Stimulated activated CD8-positive, alpha-beta memory T cell treated with anti-CD3 and anti-CD28 coated beads, Interleukin-2, amount 100 ng/mL, for 1 hour (primary cell): Measurements from ENCODE around the gene SLC22A23.

Experiments
- DNase-seq, 2 donors: peaks; one replicate each; pipeline ENCODE4 v3.0.0-alpha.2; 2020; ENCODE audit warnings: low read depth in 2 of 2

The SLC22A23 gene

DNA sequence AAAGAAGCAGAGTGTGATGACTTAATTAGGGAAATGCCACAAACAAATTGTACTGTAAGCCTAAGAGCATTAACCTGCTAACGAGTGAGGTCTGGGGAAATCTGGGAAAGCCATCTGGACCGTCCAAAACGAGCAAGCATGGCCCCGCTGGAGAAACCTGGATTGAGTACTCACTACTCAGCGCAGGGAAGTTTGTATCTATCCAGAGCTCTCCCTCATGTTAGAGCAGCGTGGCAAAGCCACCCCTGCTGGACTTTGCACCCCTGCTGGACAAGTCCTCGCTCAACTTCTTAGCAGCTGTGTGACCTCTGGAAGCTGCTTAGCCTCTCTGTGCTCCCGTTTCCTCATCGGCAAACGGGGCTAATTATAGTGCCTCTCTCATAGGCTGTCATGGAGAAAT, 160.8 kb downstream of the SLC22A23 start:
- no peak for DNase-seq

DNA sequence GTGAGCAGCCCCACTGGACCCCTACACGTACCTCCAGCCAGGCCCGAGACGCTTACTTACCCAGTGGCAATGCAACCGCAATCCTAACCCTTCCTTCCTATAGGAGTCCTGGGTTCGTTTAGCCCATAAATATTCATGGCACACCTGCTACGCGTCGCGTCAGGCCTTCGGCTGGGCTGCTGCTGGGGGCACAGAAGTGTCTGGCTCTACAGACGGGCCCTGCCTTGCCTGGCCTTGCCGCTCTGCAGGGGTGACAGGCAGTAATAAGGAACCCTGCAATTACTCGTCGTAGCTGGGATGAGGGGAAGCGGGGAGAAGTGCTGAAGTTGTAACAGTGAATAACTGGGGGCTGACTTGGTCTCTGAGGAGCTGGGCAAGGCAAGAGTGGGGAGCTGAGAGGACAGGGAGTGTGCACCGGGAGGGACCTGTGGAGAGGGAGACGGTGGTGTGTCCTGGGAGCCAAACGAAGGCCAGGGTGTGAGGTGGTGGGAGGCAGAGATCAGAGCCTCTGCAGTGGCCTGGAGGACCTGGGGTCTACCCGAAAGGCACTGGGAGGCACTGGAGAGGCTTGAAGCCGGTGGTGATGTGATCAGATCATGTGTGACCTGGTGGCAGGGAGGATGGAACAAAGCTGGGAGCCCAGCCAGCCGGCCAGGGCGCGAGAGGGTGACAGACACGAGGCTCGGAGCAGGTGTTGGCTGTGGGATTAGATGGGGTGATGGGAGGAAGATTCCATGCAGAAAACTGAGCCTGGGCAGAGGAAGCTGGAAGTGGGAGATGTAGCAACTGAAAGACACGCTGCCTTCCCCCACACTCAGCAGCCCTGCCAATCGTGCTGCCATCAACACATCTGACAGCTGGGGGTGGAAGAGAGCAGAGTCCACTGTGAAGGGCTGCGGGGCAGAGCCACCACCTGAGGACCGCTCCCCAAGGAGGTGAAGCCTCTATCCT, 161.7 kb downstream of the SLC22A23 start:
- DNase-seq = no peak

- no peak for DNase-seq
Measured at GRCh38 chr6:3294396-3294795, 162.5 kb downstream of the SLC22A23 start.

DNA sequence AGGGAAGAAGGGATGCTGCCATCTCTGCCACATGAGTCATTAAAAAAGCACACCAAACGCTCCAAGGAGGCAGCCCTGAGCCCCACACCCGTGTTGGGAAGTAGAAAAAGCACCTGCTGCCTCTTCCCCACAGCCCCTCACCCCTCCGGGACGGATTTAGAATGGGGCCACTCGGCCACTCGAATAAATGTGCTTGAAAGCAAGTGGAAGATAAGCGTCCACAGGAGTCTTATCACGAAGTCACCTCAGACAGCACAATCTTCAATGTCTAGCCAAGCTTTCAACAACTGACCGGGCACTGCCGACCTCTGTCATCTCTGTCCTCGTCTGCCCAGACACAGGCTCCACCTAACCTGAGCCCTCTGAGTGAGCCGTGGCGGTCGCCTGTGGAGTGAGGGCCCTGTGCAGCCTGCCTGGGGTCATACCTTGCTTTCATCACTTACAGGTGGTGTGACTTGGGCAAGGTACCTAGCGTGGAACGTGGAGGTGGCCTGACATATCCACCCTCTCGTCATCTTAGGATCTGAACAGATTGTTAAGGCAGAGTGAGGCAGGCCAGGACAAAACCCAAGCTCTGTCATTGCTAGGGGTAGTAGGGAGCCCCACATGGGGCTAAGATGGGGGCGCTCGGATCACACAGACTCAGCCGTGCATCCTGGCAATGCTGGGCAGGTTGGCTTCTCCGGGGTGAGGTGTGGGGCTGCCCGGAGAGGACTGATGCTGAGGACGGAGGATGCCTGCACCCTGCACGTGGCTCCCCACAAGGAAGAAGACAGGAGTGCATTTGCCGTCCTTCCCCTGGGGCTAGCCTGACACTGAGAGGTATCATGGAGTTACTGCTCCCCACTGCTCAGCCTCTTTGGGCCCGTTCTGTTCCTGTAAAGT, 163.3 kb downstream of the SLC22A23 start:
- no peak for DNase-seq

DNA sequence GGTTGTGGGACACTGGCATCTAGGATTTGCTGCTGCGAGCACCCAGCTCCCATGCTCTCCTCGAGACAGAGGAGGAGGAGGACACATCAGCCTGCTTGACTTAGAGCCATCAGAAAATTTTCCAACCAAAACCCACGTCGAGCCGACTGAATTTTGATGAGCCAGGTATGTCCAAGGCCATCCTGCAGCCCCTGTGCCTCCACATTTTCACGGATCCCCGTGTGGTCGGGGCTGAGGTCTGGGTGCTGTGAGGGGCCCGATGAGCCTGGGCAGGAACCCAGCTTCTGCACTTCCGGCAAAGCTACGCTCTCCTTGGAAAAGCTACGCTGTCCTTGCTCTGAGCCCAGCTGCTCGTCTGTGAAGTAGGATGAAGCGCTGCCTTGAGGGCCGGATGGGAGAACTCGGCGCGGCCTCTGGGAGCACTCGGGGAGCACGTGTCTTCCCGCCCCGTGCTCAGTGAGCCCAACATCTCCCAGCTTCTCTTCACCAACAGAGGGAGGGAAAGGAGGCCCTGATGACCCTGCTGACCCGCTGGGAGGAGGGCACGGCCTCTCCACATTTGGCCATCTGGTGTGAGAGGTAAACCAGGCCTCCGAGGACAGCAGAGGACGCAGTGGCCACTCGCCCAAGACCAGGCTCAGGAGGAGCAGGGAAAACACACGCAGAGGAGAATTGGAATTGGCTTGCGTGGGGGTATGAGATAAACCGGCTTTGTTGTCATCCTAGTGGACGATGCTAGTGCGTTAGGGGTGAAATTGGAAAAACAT, 164.2 kb downstream of the SLC22A23 start:
- DNase-seq = no peak

GRCh38 chr6:3291987-3292386, 164.9 kb downstream of the SLC22A23 start:
- DNase-seq = no peak

GRCh38 chr6:3291346-3291745, 165.5 kb downstream of the SLC22A23 start:
- no peak for DNase-seq

GRCh38 chr6:3290931-3291211, 166.0 kb downstream of the SLC22A23 start:
- no peak for DNase-seq

DNA sequence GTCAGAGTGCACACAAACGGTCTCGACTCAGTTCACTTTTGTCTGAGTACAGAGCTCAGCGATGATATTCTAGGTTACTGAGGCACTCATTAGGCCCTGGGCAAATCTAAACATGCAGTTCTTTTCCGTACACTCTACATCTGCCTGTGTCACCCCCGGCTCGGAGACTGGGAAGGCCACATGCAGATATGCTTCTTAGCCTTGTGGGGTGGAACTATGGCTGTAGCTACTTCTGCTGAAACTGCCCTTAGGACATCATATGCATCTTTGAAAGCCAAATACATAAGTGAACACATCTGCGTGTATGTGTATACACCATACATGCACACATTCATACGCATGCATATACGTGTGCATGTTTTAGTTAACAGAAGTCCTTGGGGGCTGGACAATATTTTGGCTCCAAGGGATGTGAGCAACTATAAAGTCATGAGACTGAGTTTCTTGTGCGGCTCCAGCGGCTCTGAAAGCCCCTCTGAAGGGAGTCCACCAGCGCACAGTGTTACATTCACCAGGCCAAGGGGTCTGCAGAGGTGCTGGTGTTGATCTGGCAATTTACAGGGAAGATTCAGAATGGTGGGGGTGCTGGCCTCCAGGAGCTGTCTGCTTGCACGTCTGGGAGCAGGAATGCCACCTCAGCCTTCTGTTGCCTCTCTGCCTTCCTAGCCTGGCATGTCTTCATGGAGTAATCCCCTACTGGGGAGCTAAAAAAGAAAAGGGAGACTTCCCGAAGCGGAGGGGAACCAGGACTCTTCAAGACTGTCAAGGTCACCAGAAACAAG, 166.5 kb downstream of the SLC22A23 start:
- DNase-seq = no peak

DNA sequence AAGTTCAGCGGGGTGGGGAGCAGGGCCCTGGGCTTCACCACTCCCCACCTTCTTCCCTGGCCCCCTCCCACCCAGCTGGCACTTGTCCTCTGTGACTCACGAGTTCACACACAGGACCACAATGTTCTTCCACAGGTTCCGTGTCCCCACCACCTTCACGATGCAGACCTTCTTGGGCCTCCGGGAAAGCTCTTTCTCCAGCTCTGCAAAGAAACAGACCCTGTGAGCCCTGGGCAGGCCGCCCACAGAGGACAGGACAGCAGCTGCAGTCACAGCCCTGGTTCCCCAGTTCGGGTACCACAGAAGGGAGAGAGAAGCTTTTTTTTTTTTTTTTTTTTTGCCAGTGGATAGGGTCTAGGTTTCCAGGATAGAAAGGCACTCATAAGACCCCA, 167.2 kb downstream of the SLC22A23 start:
- no peak for DNase-seq

DNA sequence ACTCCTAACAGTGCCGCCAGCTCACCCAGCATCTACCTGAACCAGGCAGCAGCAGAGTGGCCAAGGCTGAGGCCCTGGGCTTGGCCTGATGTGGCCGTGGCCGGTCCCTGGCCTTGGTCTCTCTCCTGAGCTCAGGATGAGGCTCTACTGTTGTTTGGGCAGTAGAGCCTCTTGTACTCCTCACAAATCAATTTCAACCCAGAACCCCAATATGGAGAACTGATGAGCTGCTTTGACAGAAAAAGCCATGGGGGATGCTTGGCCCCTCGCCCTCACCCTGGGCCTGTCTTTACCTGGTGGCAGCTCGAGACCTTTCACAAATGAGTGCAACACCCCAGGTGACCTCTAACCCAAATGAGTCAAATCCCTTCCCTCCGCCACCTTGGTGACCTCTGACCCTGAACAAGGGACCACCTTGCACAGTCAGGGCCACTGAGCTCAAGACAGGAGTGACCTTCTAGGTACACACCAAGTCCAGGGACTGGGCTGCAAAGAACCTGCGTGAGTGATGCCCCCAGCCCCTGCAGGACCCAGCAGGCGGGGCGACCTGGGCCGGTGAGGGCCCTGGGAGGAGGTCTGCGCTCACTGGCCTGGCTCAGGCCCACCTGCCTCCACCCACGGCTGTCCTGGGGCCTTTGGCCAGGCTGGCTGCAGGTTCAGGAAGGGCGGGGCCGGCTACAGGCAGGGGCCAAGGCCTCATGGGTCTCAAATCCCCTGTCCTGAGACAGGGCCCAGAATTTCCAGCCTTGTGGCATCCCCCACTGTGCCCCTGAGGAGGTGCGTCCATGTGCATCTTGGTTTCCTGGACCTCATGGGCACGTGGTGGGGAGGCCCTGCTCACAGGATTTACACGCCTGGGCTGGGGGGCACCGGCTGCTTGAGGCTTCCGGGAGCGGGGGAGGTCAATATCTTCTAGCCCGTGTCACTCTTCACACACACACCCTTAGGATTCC, 167.9 kb downstream of the SLC22A23 start:
- no peak for DNase-seq

GRCh38 chr6:3287976-3288707, 168.7 kb downstream of the SLC22A23 start:
- no peak for DNase-seq

- DNase-seq = no peak
Measured at GRCh38 chr6:3287308-3287707, 169.5 kb downstream of the SLC22A23 start.

GRCh38 chr6:3286641-3287171, 170.1 kb downstream of the SLC22A23 start:
- DNase-seq = no peak

DNA sequence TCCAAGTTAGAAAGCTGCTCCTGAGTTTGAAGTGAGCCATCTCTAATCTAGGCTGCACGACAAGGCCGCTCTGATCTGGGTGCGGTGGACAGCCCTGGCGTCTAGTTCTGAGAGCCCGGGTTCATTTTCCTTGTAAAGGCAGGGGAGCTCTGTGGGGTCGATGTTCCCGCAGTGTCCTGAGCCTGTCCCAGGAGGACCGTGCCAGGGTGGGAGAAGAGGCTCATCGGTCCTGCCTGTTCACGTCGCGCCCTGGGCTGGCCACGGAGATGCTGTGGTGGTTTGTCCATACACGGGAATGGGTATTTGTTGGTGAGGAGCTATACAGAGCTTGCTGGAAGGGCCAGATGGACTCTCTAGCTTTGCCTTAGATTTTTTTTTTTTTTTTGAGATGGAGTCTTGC, 171.1 kb downstream of the SLC22A23 start:
- DNase-seq = no peak

GRCh38 chr6:3285049-3285639, 171.7 kb downstream of the SLC22A23 start:
- DNase-seq = no peak

- no peak for DNase-seq
Measured at GRCh38 chr6:3284436-3284876, 172.4 kb downstream of the SLC22A23 start.

DNA sequence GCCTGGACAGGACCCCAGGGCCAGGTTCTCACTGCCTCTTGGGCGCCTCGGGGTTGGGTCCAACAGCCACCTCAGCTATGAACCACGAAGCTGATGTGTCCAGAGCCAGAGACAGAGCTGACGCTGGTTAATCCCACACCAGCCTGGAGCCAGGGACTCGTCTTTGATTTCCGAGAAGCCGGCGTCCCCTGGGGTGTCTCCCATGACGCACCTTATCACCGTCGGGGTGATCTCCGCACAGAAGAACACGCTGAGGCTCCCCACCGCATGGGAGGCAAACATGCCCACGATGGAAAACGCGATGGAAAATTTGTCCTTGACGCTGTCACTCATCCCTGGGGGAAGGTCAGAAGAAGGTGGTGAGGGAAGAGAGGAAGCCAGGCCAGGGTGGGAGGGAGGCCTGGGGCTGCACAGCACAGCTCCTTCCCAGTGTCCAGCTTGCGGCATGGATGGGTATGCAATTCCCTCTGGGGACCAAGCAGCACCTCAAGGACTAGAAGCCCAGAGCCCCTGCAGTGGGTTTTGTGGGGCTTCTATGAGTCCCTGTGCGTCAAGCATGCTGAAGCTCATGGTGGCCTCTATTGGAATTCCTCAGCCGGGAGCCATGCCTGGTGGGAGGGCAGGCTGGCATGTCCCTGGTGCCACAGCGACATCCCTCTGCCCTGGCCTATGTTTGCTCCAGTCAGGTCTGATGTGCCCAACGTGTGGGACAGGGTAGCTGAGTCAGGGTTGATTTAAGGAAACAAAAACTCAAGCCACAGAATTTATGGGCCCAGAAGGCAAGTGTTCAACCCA, 173.0 kb downstream of the SLC22A23 start:
- DNase-seq = no peak
